A673 (cell line): ENCODE data around the gene MARS1.

ENCODE experiments used
- EZH2 ChIP-seq: fragments of 200-600 bp; sonication (generic); IDR thresholded peaks from 2 replicates; pipeline ENCODE4 v1.6.1; 2017; ENCODE audit warnings: borderline replicate concordance, low read depth, mild to moderate bottlenecking, mixed read lengths, antibody characterized with exemption, low read length; ENCODE audit not compliant: poor library complexity, severe bottlenecking
- TF ChIP-seq, protein P1 (sequence below): fragments of 300-800, 200-600 bp; sonication (generic); conservative IDR thresholded peaks from 2 replicates; pipeline ENCODE4 v1.5.1; 2017; ENCODE audit warnings: low read depth, mild to moderate bottlenecking, antibody characterized with exemption, low read length, moderate library complexity, mixed read lengths

DNA sequence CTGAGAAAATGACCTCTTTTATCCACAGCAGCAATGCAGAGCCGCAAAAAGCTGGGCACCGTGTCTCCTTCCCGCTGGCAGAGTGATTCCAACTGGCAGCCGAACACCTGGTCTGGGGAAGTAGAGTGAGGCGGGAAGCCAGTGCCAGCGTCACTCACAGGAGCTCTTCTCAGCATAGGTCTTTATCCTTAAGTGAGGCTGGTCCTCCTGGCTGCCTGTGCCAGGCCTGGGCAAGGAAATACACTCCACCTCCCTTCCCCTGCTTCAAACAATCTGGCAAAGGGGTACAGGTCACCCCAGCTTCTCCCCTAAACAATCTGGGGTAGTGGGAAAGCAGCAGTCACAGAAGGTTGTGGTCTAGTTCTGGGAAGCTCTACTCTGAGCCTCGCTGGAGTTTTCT lies 13.0 kb upstream of the MARS1 start:
- TF ChIP-seq, protein P1, sequence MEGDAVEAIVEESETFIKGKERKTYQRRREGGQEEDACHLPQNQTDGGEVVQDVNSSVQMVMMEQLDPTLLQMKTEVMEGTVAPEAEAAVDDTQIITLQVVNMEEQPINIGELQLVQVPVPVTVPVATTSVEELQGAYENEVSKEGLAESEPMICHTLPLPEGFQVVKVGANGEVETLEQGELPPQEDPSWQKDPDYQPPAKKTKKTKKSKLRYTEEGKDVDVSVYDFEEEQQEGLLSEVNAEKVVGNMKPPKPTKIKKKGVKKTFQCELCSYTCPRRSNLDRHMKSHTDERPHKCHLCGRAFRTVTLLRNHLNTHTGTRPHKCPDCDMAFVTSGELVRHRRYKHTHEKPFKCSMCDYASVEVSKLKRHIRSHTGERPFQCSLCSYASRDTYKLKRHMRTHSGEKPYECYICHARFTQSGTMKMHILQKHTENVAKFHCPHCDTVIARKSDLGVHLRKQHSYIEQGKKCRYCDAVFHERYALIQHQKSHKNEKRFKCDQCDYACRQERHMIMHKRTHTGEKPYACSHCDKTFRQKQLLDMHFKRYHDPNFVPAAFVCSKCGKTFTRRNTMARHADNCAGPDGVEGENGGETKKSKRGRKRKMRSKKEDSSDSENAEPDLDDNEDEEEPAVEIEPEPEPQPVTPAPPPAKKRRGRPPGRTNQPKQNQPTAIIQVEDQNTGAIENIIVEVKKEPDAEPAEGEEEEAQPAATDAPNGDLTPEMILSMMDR = no peak
- TF ChIP-seq EZH2 = no peak
